Measurements from ENCODE around the gene CRAMP1.
"Not testable (repeated sequence)": the region's sequence is repeated elsewhere in the genome, so short reads cannot be mapped to it uniquely, and the experiment has no call there.

CRAMP1 gene

GRCh38 chr16:1690810-1691209 is 78.7 kb downstream of the CRAMP1 start:
- Histone ChIP-seq H3K9me3 (replicated peaks; ENCODE audit: low read length) (no peaks in the 10 kb centered on the region), H3K4me2 (ENCODE audit: low read length) (no peak overlapping the region), H3K4me1 (ENCODE audit: control insufficient read depth, insufficient read depth, low read length) (peaks cover 28% of the 10 kb centered on the region), H3K36me3 (ENCODE audit: insufficient read depth, low read length) (peaks cover 65% of the 10 kb centered on the region), H3K9ac (ENCODE audit: low read depth, low read length) (no peak overlapping the region), H3K4me3 (ENCODE audit: low read length) (no peak overlapping the region), H3K27me3 (ENCODE audit: control insufficient read depth, insufficient read depth, low read length) (no peaks in the 10 kb centered on the region)

GRCh38 chr16:1691276-1691675 is 79.1 kb downstream of the CRAMP1 start:
- Histone ChIP-seq H3K4me1 (ENCODE audit: control insufficient read depth, insufficient read depth, low read length) (peaks cover 28% of the 10 kb centered on the region), H3K27me3 (ENCODE audit: control insufficient read depth, insufficient read depth, low read length) (no peaks in the 10 kb centered on the region), H3K4me2 (ENCODE audit: low read length) (peak overlapping the region; percentile 20), H3K4me3 (ENCODE audit: low read length) (no peak overlapping the region), H3K9ac (ENCODE audit: low read depth, low read length) (no peak overlapping the region), H3K9me3 (replicated peaks; ENCODE audit: low read length) (no peaks in the 10 kb centered on the region), H3K36me3 (ENCODE audit: insufficient read depth, low read length) (peaks cover 64% of the 10 kb centered on the region)

GRCh38 chr16:1691956-1692355 is 79.8 kb downstream of the CRAMP1 start:
- no peak overlapping the region for H3K4me3 ChIP-seq (ENCODE audit: low read length)
- peaks cover 61% of the 10 kb centered on the region for H3K36me3 ChIP-seq (ENCODE audit: insufficient read depth, low read length)
- peaks cover 28% of the 10 kb centered on the region for H3K4me1 ChIP-seq (ENCODE audit: control insufficient read depth, insufficient read depth, low read length)
- H3K4me2 ChIP-seq (ENCODE audit: low read length), result peak overlapping the region; percentile 20
- H3K9ac ChIP-seq (ENCODE audit: low read depth, low read length), result no peak overlapping the region
- no peaks in the 10 kb centered on the region for H3K9me3 ChIP-seq (replicated peaks; ENCODE audit: low read length)
- no peaks in the 10 kb centered on the region for H3K27me3 ChIP-seq (ENCODE audit: control insufficient read depth, insufficient read depth, low read length)

GRCh38 chr16:1696863-1697262 is 84.7 kb downstream of the CRAMP1 start:
- no peak overlapping the region for H3K9ac ChIP-seq (ENCODE audit: low read depth, low read length)
- no peak overlapping the region for H3K4me2 ChIP-seq (ENCODE audit: low read length)
- no peaks in the 10 kb centered on the region for H3K27me3 ChIP-seq (ENCODE audit: control insufficient read depth, insufficient read depth, low read length)
- H3K4me3 ChIP-seq (ENCODE audit: low read length), result no peak overlapping the region
- peaks cover 58% of the 10 kb centered on the region for H3K36me3 ChIP-seq (ENCODE audit: insufficient read depth, low read length)
- no peaks in the 10 kb centered on the region for H3K9me3 ChIP-seq (replicated peaks; ENCODE audit: low read length)
- peaks cover 6% of the 10 kb centered on the region for H3K4me1 ChIP-seq (ENCODE audit: control insufficient read depth, insufficient read depth, low read length)

- peaks cover 44% of the 10 kb centered on the region for H3K36me3 ChIP-seq (ENCODE audit: insufficient read depth, low read length)
- H3K4me1 ChIP-seq (ENCODE audit: control insufficient read depth, insufficient read depth, low read length), result no peaks in the 10 kb centered on the region
- H3K9me3 ChIP-seq (replicated peaks; ENCODE audit: low read length), result no peaks in the 10 kb centered on the region
- H3K9ac ChIP-seq (ENCODE audit: low read depth, low read length), result no peak overlapping the region
- no peaks in the 10 kb centered on the region for H3K27me3 ChIP-seq (ENCODE audit: control insufficient read depth, insufficient read depth, low read length)
- H3K4me3 ChIP-seq (ENCODE audit: low read length), result no peak overlapping the region
- no peak overlapping the region for H3K4me2 ChIP-seq (ENCODE audit: low read length)
Measured at GRCh38 chr16:1698680-1699079, 86.5 kb downstream of the CRAMP1 start.

GRCh38 chr16:1700246-1700645 is 88.1 kb downstream of the CRAMP1 start:
- Histone ChIP-seq H3K4me1 (ENCODE audit: control insufficient read depth, insufficient read depth, low read length) (peaks cover 6% of the 10 kb centered on the region), H3K36me3 (ENCODE audit: insufficient read depth, low read length) (peaks cover 33% of the 10 kb centered on the region)

GRCh38 chr16:1701216-1701878 is 89.2 kb downstream of the CRAMP1 start:
- no peaks in the 10 kb centered on the region for H3K9me3 ChIP-seq (replicated peaks; ENCODE audit: low read length)
- H3K9ac ChIP-seq (ENCODE audit: low read depth, low read length), result no peak overlapping the region
- peaks cover 6% of the 10 kb centered on the region for H3K4me1 ChIP-seq (ENCODE audit: control insufficient read depth, insufficient read depth, low read length)
- no peak overlapping the region for H3K4me3 ChIP-seq (ENCODE audit: low read length)
- H3K4me2 ChIP-seq (ENCODE audit: low read length), result no peak overlapping the region
- H3K36me3 ChIP-seq (ENCODE audit: insufficient read depth, low read length), result peaks cover 33% of the 10 kb centered on the region
- no peaks in the 10 kb centered on the region for H3K27me3 ChIP-seq (ENCODE audit: control insufficient read depth, insufficient read depth, low read length)

More at GRCh38 chr16:1700246-1700645, 88.1 kb downstream of the CRAMP1 start:
- H3K9ac ChIP-seq (ENCODE audit: low read depth, low read length), result no peak overlapping the region
- H3K27me3 ChIP-seq (ENCODE audit: control insufficient read depth, insufficient read depth, low read length), result no peaks in the 10 kb centered on the region
- no peak overlapping the region for H3K4me3 ChIP-seq (ENCODE audit: low read length)
- H3K4me2 ChIP-seq (ENCODE audit: low read length), result no peak overlapping the region
- H3K9me3 ChIP-seq (replicated peaks; ENCODE audit: low read length), result no peaks in the 10 kb centered on the region

GRCh38 chr16:1705324-1705687 is 93.1 kb downstream of the CRAMP1 start:
- Histone ChIP-seq H3K4me2 (ENCODE audit: low read length) (peak overlapping the region; percentile 92), H3K36me3 (ENCODE audit: insufficient read depth, low read length) (peaks cover 14% of the 10 kb centered on the region), H3K4me3 (ENCODE audit: low read length) (peak overlapping the region; percentile 96), H3K9ac (ENCODE audit: low read depth, low read length) (peak overlapping the region; percentile 93), H3K4me1 (ENCODE audit: control insufficient read depth, insufficient read depth, low read length) (peaks cover 29% of the 10 kb centered on the region)
- H3K27me3 ChIP-seq (ENCODE audit: control insufficient read depth, insufficient read depth, low read length); H3K9me3 ChIP-seq (replicated peaks; ENCODE audit: low read length): not testable (repeated sequence)

- Histone ChIP-seq H3K4me2 (ENCODE audit: low read length) (peak within 1 kb of the TSS; percentile 95), H3K4me1 (ENCODE audit: control insufficient read depth, insufficient read depth, low read length) (peaks cover 29% of the 10 kb centered on the region), H3K9ac (ENCODE audit: low read depth, low read length) (peak within 1 kb of the TSS; percentile 93), H3K27me3 (ENCODE audit: control insufficient read depth, insufficient read depth, low read length) (no peaks in the 10 kb centered on the region), H3K9me3 (replicated peaks; ENCODE audit: low read length) (no peaks in the 10 kb centered on the region), H3K36me3 (ENCODE audit: insufficient read depth, low read length) (peaks cover 9% of the 10 kb centered on the region), H3K4me3 (ENCODE audit: low read length) (peak within 1 kb of the TSS; percentile 96)
Measured at GRCh38 chr16:1705688-1706385, 93.7 kb downstream of the CRAMP1 start, which contains the start of gene MAPK8IP3. TSS of gene MAPK8IP3 (plus strand) at chr16:1706195. CDS start at chr16:1706340, 145 bp downstream.

GRCh38 chr16:1706386-1707192 is 94.4 kb downstream of the CRAMP1 start:
- no peaks in the 10 kb centered on the region for H3K27me3 ChIP-seq (ENCODE audit: control insufficient read depth, insufficient read depth, low read length)
- H3K9ac ChIP-seq (ENCODE audit: low read depth, low read length), result peak overlapping the region; percentile 93
- peaks cover 29% of the 10 kb centered on the region for H3K4me1 ChIP-seq (ENCODE audit: control insufficient read depth, insufficient read depth, low read length)
- H3K36me3 ChIP-seq (ENCODE audit: insufficient read depth, low read length), result peaks cover 9% of the 10 kb centered on the region
- peak overlapping the region; percentile 96 for H3K4me3 ChIP-seq (ENCODE audit: low read length)
- H3K4me2 ChIP-seq (ENCODE audit: low read length), result peak overlapping the region; percentile 95
- no peaks in the 10 kb centered on the region for H3K9me3 ChIP-seq (replicated peaks; ENCODE audit: low read length)

- peaks cover 8% of the 10 kb centered on the region for H3K36me3 ChIP-seq (ENCODE audit: insufficient read depth, low read length)
- H3K4me1 ChIP-seq (ENCODE audit: control insufficient read depth, insufficient read depth, low read length), result peaks cover 29% of the 10 kb centered on the region
- no peaks in the 10 kb centered on the region for H3K9me3 ChIP-seq (replicated peaks; ENCODE audit: low read length)
- H3K27me3 ChIP-seq (ENCODE audit: control insufficient read depth, insufficient read depth, low read length), result no peaks in the 10 kb centered on the region
- H3K9ac ChIP-seq (ENCODE audit: low read depth, low read length), result peak overlapping the region; percentile 93
- H3K4me2 ChIP-seq (ENCODE audit: low read length), result peak overlapping the region; percentile 95
- peak overlapping the region; percentile 96 for H3K4me3 ChIP-seq (ENCODE audit: low read length)
Measured at GRCh38 chr16:1707193-1707790, 95.1 kb downstream of the CRAMP1 start.
